Left forelimb (tissue), 1 donor: ENCODE measurements around the gene ADAMTS2.

Experiments used
- DNase-seq: peaks from one replicate; pipeline ENCODE4 v3.0.0-alpha.2; 2018; ENCODE audit warnings: low spot score

The ADAMTS2 gene

GRCh38 chr5:179345433-179346321 is at the start of gene ADAMTS2:
Gene ADAMTS2, minus strand, starts transcription at chr5:179345461. Its CDS starts 133 bp downstream, at chr5:179345328.
- peak; percentile 88 for DNase-seq

GRCh38 chr5:179393078-179393477 is 47.8 kb upstream of the ADAMTS2 start:
- DNase-seq, result no peak

- no peak for DNase-seq
Measured at GRCh38 chr5:179387151-179388110, 42.2 kb upstream of the ADAMTS2 start.

- no peak for DNase-seq
Measured at GRCh38 chr5:179385914-179386313, 40.7 kb upstream of the ADAMTS2 start.

GRCh38 chr5:179382486-179382885 is 37.2 kb upstream of the ADAMTS2 start:
- DNase-seq, result no peak

- no peak for DNase-seq
Measured at GRCh38 chr5:179381691-179382090, 36.4 kb upstream of the ADAMTS2 start.

GRCh38 chr5:179380211-179381035 is 35.2 kb upstream of the ADAMTS2 start:
- DNase-seq, result no peak

GRCh38 chr5:179379321-179379890 is 34.1 kb upstream of the ADAMTS2 start:
- DNase-seq, result no peak

GRCh38 chr5:179378441-179379271 is 33.4 kb upstream of the ADAMTS2 start:
- no peak for DNase-seq

- no peak for DNase-seq
Measured at GRCh38 chr5:179378116-179378440, 32.8 kb upstream of the ADAMTS2 start.

- DNase-seq, result no peak
Measured at GRCh38 chr5:179377421-179378115, 32.3 kb upstream of the ADAMTS2 start.

GRCh38 chr5:179376701-179377420 is 31.6 kb upstream of the ADAMTS2 start:
- peak; percentile 57 for DNase-seq

GRCh38 chr5:179375831-179376365 is 30.6 kb upstream of the ADAMTS2 start:
- DNase-seq, result peak; percentile 58

- DNase-seq, result peak; percentile 12
Measured at GRCh38 chr5:179375236-179375685, 30.0 kb upstream of the ADAMTS2 start.

- peak; percentile 62 for DNase-seq
Measured at GRCh38 chr5:179374506-179375235, 29.4 kb upstream of the ADAMTS2 start.

GRCh38 chr5:179373961-179374505 is 28.8 kb upstream of the ADAMTS2 start:
- peak; percentile 48 for DNase-seq

- DNase-seq, result peak; percentile 59
Measured at GRCh38 chr5:179373101-179373934, 28.1 kb upstream of the ADAMTS2 start.
